Measurements from ENCODE around the gene UBE2I.
"Not testable (repeated sequence)": the region's sequence is repeated elsewhere in the genome, so short reads cannot be mapped to it uniquely, and the experiment has no call there.

DNA sequence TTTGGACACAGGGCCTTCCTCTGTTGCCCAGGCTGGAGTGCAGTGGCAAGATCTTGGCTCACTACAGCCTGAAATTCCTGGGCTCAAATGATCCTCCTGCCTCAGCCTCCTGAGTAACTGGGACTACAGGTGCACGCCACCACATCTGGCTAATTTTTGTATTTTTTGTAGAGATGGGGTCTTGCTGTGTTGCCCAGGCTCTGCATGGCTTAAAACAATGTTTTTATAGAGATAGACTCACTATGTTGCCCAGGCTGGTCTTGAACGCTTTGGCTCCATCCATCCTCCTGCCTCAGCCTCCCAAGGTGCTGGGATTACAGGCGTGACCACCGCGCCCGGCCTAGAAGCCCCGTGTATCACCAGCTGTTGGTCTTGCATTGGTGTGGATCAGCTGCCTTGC is 40.0 kb upstream of the UBE2I start:
- TF ChIP-seq, protein P1, sequence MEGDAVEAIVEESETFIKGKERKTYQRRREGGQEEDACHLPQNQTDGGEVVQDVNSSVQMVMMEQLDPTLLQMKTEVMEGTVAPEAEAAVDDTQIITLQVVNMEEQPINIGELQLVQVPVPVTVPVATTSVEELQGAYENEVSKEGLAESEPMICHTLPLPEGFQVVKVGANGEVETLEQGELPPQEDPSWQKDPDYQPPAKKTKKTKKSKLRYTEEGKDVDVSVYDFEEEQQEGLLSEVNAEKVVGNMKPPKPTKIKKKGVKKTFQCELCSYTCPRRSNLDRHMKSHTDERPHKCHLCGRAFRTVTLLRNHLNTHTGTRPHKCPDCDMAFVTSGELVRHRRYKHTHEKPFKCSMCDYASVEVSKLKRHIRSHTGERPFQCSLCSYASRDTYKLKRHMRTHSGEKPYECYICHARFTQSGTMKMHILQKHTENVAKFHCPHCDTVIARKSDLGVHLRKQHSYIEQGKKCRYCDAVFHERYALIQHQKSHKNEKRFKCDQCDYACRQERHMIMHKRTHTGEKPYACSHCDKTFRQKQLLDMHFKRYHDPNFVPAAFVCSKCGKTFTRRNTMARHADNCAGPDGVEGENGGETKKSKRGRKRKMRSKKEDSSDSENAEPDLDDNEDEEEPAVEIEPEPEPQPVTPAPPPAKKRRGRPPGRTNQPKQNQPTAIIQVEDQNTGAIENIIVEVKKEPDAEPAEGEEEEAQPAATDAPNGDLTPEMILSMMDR (IDR thresholded peaks at IDR 0.05) = not testable (repeated sequence)
- not testable (repeated sequence) for TF ChIP-seq ZSCAN18 (CRISPR knock-in tag; IDR thresholded peaks at IDR 0.05); NFYB (CRISPR knock-in tag; conservative IDR thresholded peaks at IDR 0.05; ENCODE audit: low read depth); ATF1 (CRISPR knock-in tag; IDR thresholded peaks at IDR 0.05); ZNF232 (CRISPR knock-in tag; IDR thresholded peaks at IDR 0.05); TEAD4 (CRISPR knock-in tag; IDR thresholded peaks at IDR 0.05); MAX (CRISPR knock-in tag; IDR thresholded peaks at IDR 0.05); ELF4 (CRISPR knock-in tag; IDR thresholded peaks at IDR 0.05; ENCODE audit: low read depth)

Data from WTC11 (cell line).